GM18907 (cell line): ENCODE results near the gene RAB31.
A peak's percentile ranks its signal among the peaks of the same experiment; 100 is the strongest.

Experiments
- ATAC-seq: cut with Tn5 transposase; IDR thresholded peaks from one replicate; pipeline ENCODE4 v1.9.1; 2021; ENCODE audit warnings: mild to moderate bottlenecking, moderate library complexity; ENCODE audit not compliant: unreplicated experiment

Gene RAB31

DNA sequence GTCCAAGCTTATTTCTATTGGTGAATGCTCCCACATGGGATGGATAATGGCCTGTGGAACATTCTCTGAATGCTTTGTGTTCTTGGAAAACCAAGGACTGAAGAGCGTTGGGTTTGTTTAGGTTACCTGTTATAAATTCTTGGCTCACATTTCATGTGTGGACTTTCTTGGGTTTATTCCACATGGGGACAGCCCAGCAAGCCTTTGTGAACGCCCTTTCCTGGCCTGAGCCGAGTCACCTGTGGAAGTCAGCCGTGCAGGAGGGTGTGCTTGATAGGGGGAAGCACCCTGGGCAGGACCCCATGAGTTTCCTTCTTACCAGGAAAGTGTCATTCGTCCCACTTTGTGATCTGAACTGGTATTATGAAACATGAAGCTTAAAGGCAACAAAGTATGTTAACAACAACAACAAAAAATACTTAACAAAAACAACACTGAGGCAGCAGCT, 4.1 kb downstream of the RAB31 start:
- no peak for ATAC-seq

DNA sequence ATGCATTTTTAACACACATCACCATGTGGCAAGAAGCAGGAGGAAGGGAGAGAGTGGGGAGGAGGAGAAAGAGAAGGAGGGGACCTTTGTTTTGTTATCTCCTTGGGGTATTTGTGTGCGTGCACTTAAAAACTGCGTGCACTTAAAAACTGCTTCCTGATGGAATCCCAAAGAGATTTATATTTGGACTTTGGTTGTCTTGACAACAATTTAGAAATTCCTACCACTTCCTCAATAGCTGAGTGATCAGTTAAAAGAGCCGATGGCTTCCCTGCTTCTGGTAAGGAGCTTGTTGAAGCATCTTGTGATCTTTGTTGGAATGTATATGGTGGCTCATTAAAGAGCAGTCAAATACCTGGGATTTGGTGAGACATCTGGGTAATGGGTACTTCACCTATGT, 4.5 kb downstream of the RAB31 start:
- ATAC-seq = no peak

DNA sequence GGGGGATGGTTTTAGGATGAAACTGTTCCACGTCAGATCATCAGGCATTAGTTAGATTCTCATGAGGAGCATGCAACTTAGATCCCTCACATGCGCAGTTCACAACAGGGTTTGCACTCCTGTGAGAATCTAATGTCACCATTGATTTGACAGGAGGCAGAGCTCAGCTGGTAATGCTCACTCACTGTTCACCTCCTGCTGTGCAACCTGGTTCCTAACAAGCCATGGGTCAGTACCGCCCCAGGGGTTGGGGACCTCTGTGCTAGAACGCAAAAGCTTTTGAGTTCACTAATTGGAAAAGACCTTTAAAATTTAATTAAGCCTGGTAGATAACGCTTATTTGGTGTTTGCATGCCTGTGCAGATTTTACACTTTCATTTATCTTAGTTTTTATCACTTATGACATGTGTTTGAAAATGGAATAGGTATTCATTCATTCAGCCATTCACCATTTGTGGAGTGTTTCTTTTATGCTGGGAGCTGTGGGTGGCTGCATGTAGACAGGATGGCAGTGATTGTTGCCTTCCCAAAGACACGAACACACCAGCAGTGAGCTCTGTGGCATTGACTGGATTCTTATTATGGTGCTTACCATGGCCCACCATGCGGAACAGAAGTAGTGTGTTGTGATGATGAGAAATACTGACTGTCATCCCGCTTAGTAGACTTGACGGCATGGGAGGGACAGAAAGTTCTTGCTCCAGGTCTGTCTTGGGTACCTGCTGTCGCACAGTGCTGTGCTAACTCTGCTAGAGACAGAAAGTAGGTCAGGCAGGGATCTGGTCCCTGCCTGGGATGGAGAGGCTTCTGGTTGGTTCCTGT, 6.4 kb downstream of the RAB31 start:
- no peak for ATAC-seq

DNA sequence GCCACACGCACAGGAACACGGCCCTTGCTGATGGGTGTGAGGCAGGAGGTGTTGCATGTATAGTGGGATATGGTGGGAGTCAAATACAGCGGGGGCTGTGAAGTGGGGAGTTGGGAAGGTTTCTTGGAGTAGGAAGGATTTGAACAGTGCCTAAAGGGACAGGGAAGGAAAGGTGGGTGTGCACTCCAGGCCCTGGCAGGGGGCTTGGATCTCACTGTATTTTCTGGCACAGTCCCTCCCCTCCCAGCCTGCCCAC, 6.9 kb downstream of the RAB31 start:
- ATAC-seq = no peak

DNA sequence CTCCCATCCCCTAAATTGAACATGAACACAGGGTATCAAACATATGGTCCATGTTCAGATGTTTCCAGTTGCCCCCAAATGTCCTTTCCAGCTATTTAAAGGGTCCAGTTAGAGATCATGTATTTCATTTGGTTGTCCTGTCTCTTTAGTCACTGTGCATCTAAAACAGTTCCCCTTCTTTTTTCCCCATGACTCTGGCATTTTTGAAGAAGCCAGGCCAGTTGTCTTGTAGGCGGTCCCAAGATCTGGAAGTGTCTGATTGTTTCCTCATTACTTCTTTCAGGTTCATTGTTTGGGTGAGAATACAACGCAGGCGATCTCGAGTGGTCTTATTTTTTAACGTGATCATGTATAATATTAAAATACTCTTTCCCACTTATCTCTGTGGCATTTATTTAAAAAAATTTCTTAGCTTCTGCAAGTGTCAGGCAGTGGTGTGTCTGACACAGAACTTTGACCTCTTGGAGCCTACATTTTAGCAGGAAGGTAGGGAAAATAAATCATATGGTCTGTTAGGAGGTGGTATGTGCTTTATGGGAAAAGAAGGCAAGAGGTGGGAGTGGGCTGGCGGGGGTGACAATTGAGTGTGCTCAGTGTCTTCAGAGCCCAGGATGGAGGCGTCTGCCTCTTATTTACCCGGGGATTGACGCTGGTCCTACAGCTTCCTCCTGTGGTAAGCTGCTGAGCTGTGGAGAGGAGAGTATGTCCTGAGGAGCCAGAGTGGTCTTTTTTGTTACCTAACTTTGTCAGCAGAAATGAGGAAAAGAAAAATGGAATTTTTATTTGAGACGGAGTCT, 8.1 kb downstream of the RAB31 start:
- no peak for ATAC-seq

DNA sequence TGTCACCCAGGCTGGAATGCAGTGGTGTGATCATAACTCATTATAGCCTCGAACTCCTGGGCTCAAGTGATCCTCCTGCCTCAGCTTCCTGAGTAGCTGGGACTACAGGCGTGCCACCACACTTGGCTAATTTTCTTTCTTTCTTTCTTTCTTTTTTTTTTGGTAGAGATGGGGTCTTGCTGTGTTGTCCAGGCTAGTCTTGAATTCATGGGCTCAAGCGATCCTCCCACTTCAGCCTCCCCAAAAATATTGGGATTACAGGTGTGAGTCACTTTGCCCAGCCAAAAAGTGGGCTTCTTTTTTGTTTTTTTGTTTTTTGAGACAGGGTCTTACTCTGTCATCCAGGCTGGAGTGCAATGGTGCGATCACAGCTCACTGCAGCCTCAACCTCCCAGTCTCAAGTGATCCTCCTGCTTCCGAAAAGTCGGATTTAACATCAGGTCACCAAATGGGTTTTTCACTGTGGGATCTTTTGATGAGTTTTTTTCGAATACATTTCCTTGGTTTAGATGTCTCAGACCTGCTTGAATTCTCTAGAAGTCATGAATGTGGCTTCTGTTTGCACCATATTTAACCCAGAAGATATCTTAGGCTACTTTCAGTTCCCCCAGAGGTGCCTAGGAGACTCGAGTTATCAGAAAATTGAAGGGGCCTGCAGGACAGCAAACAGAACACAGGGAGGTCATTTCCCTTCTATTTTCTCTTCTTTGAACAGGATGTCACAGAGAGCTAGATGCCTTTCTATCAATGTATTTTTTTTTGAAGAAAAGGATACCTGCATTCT, 8.9 kb downstream of the RAB31 start:
- peak; percentile 54 for ATAC-seq

DNA sequence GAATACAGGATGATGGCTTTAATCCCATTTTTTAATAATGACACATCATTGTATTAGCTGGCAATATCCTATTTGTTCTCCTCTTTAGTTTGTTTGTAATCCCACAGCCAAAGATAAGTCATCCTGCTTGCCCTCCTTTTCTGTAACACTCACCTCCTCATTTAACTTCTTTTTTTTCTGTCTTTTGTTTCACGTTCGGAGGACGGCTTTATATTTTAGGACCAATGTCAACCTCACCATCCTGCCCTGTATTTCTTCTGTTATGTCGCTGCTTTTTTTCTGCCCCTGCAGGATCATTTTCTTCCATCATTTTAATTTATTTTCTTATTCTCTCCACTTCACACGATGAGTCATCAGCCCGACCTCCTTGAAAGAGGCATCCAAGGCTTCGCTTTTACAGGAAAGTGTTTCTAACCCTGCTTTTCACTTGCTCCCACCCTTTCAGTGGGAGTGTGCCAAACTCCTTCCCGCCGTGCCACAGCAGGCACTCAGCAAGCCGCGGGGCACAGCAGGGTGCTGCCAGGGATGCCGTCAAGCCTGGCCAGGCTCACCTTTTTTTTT, 11.4 kb downstream of the RAB31 start:
- ATAC-seq = no peak

DNA sequence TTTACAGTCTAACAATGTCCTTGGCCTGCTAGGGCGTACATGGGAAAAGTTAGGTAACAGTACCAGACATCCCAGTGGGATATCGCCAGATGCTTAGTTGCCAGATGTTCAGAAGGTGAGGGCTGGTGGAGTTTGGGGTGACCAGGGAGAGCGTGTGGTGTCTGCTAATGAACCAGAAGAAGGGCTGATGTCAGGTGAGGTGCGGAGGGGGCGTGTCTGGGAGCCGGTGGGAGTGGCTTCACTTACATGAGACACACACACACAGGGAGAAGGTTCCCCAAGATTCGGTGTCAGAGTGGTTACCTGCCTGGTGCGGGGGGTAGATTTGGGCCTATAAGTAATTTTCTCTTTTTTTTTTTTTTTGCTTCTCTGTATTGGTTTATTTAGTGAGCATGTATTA, 12.2 kb downstream of the RAB31 start:
- ATAC-seq = no peak

DNA sequence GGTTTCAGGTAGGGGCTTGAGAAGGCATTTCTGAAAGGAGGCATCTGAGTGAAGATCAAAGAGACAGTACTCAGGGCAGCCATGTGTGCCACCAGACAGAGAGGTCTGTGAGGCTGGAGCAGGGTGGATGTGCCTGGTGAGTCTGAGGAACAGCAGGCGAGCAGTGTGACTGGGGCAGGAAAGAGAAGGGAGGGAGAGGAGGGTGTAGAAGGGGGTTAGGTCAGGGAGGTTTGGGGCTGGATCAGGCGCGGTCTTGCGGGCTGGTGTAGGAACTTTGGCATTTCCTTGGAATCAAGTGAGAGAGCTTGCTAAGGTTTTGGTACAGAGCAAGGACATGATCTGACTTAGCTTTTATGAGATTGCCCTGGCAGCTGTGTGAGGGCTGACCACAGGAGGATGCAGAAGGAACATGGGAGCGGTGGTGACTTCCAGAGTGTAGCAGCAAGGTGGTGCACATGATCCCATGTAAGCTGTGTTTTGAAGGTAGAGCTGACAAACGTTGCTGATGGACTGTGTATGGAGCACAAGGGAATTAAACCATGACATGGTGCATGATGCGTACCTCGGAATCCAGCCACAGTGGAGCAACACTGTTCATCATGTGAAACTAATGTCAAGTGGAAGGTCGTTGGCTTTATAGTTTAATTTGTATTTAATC, 13.9 kb downstream of the RAB31 start:
- no peak for ATAC-seq

DNA sequence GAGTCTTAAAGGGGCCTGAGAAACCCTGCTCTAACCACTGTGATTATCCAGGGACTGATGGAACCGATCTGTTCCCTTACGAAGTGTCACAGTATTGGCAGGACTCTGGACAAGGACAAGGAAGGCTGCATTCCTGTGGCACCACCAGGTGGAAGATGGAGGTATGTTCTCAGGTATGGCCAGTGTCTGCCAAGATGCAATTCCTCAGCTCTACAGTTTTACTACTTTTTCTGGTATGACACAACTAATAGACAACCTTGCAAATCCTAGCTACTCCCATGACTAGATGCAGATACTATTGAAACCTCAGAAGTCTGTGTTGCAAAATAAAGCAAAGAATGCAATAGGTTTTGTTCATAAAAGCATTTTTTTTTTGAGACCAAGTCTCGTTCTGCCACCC, 14.6 kb downstream of the RAB31 start:
- no peak for ATAC-seq

DNA sequence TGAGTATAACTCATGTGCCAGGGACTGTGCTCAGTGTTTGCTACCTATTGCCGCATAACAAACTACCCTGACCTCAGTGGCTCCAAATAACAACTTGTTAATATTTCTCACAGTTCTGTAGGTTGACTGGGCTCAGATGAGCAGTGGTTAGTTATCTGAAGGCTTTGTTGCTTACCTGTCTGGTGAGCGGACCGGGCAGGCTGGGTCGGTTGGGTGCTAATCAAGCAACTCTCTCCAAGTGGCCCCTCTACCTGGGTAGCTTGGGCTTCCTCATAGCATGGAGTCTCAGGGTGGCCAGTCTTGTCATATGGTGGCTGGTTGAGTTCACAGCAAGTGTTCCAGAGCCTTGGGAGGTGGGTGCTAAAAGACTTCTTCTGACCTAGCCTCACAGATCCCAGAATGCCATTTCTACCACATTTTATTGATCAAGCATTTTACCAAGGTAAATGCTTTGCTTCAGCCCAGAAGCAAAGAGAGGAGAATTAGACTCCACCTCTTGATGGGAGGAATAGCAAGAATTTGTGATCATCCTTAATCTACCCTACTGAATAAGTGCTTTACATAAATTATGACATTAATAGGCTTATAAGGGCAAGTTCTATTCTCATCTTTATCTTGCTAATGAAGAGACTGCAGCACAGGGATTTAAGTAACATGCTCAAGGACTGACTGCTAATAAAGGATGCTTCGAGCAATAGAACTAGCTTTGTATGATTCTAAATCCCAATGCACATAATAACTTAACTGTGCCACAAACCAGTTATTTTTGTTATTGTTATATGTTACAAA, 16.9 kb downstream of the RAB31 start:
- no peak for ATAC-seq

DNA sequence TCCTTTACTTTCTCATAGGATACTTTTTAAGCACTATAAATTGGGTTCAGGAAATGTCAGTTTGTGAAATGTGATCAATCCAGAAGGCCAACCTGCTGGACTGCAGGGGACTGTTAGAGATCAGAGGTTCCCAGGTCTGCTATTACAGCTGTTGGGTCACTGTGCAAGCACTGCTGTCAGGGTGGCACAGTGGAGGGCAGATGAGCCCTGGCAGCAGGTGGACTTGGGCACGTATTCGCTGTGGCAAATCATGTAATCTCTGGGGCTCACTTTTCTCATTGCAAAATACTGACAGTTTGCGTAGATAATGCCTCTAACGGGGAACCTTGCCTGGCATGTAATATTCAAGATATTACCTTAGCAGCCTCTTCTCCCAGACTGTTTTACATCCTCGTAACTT, 18.1 kb downstream of the RAB31 start:
- ATAC-seq = no peak

DNA sequence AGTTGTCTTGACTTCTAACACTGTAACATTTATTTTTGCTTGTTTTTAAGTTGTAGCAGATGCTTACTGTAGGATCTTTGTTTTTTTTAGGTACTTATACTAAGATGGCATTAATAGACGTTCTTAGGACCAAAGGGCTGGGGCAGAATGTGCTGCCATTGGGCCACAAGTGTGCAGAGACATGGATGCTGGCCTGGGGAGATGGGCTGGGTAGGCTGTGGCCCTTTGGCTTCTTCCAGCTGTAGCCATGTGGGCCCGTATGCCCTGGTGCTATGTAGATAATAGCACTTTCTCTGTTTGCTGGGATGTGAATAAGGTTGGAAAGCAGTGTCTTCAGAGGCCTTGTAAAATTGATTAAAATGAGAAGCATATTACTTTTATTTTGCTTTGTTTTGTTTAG, 18.8 kb downstream of the RAB31 start:
- no peak for ATAC-seq

DNA sequence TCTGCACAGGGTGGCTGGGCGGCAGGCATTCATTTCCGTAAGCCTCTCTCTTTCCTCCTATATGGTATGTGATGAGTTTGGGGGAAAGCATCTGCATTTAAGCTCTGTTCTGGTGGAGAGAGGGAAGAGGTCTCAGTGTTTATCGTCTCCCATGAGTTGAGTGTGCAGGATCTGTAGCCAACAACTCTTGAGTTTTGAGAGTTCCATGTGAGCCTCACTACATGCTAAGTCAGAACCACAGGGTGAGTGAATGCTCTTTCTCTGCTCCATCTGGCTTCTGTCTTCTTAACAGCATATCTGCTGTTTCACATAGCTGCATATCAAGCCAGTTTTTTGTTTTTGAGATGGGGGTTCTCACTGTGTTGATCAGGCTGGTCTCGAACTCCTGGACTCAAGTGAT, 22.7 kb downstream of the RAB31 start:
- ATAC-seq = no peak

DNA sequence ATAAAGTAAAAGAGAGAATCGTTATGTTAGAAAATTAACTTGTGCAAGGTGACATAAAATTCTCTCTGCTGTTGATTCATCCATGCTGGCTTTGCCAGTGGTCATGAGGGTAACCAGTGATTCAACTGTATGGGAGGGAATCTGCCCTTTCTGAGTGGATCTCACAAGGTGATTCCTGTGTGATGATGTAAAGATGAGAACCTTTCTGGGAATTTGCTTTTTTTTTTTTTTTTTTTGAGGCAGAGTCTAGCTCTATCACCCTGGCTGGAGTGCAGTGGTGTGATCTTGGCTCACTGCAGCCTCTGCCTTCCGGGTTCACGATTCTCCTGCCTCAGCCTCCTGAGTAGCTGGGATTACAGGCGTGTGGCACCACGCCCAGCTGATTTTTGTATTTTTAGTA, 23.3 kb downstream of the RAB31 start:
- no peak for ATAC-seq

DNA sequence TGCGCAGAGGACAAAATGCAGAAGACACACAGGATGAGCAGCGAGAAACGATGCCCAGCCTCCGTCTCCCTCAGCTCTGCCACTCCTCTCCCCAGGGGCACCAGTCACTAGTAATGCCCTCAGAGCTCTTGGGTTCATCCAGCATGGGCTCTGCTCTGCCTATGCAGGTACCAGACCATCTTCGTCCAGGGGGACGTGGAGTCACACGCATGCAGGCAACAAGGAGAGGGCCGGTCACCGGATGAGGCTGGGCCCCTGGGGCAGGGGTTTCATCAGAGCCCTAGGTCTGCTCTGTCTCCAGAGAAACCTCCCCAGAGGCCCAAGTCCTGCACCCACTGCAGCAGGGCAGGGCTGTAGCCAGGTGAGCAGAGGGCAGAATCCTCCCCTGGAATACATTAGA, 23.9 kb downstream of the RAB31 start:
- ATAC-seq = no peak

DNA sequence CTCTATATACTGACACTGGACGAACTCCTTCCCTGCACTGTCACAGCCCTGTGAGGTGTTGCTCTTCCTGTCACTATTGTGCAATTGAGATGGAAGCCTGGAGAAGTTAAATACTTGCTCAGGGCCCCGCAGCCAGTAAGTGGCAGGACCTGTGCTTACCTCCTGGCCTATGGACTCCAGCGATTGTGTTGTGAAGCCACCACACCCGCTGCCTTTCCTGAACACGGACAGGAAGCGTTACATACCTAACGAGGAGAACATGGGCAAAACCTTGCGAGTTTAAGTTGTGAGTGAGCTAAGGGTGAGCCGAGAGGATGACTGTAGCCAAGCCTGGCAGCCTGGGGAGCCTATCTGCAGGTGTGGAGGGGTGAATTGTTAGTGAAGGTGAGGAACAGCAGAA, 26.1 kb downstream of the RAB31 start:
- ATAC-seq = no peak

DNA sequence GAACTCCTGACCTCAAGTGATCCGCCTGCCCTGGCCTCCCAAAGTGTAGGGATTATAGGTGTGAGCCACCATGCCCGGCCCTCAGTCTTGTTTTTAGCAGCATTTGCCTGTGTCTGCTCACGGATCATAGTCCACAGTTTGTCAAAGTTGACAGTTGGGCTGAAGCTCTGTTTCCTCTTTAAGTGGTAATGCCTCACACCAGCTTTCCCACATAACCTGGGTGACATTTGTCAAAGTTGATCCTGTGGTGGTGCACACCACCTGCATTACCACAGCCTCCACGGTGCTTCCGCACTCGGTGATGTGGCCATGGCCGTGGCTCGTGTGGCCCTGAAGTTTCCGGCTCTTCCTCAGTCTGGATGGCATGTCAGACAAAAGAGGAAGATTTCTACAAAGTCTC, 27.1 kb downstream of the RAB31 start:
- no peak for ATAC-seq

DNA sequence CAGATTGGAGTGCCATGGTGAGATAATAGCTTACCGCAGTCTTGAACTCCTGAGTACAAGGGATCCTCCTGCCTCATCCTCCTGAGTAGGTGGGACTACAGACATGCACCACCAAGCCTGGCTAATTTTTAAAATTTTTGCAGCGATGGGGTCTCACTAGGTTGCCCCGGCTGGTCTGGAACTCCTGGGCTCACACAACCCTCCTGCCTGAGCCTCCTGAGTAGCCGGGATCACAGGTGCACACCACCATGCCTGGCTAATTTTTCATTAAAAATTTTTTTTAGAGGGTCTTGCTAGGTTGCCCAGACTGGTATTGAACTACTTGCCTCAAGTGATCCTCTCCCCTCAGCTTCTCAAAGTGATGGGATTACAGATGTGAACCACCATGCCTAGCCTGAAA, 27.8 kb downstream of the RAB31 start:
- ATAC-seq = no peak

DNA sequence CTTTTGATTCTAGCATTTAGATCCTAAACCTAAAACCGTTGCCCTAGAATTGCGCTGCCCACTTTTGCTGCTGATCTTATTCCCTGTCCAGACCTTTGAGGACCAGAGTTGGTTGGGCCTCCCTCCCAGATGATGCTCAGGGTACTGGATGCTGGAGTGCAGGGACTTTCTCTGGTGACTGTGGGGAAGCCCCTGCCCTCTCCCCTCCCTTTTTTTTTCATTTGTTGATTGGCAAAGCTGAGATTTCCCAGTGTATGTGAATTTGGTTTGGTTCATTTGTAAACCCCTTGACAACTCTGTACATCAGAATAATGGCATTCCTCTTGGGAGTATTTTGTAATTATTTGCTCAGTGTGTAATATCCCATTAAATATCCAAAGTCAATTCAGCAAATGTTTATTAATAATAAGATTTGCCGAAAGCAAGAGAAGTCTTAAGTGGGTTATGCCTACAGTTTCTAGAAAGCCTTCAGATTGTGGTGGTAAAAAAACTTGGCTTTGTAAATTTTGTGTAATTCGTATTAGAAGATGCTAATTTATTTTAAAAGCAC, 28.3 kb downstream of the RAB31 start:
- no peak for ATAC-seq
